DMS79 (cell line): Measurements from ENCODE around the gene GID4.

ENCODE experiments used
- DNase-seq: peaks from one replicate; lab custom pipeline; 2025; lab: John Stamatoyannopoulos, UW

Gene GID4

DNA sequence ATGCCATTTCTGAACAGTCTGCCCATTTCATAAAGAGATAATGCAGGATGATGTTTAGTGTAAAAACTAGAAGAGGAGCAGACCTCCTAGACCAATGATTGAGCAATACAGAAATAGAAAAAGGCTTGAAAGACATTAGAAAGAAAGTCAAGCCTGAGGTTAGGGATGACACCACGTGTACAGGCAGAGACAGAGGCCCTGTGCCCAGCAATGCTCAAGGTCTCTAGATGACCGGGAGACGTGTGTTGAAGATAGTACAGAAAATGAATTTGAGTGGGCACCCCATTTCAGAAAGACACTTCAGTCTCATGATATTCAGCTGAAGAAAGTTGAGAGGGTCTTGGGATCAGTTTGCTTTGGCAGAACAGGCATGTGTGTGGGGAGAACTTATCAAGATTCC lies 5.4 kb downstream of the GID4 start:
- no peak for DNase-seq

- no peak for DNase-seq
Measured at GRCh38 chr17:18045691-18046350, 6.6 kb downstream of the GID4 start.

- DNase-seq: no peak
Measured at GRCh38 chr17:18055597-18055996, 16.4 kb downstream of the GID4 start.

DNA sequence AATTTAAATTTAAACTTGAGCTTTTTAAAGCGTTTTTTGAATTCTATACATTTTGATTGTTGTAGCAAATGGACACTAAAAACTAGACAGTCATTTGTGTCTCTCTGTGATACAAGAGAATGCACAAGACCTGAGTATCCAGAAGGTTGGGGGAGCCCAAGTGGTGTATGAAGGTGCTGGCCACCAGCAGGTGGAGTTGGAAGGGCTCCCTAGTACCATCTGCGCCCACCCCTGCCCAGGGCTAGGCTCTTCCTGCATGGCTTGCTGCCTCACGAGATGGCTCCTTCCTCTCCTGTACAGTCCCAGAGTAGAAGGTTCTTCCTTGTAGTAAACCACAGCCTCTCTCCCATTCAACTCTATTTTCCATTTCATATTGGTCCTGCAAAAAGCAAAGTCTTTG lies 17.0 kb downstream of the GID4 start:
- no peak for DNase-seq

DNA sequence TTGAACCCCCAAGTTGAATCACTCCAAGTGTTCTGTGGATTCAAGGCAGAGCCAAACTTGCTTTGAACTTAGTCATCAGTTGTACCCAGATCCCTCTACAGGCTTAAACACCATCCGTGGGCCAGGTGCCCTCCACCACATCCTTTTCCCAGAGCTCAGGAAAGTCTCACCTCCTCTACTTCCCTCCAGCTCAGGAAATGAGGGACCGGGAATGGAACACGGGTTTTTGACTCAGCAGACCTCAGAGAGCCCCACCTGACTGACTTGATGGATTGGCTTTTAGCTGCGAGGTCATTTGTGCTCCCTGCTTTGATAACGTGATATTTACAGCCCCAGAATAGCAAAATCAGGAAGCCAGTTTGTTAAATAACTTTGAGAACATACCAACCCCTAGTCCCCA lies 20.1 kb downstream of the GID4 start:
- no peak for DNase-seq

GRCh38 chr17:18064053-18064452 lies 24.8 kb downstream of the GID4 start:
- no peak for DNase-seq

DNA sequence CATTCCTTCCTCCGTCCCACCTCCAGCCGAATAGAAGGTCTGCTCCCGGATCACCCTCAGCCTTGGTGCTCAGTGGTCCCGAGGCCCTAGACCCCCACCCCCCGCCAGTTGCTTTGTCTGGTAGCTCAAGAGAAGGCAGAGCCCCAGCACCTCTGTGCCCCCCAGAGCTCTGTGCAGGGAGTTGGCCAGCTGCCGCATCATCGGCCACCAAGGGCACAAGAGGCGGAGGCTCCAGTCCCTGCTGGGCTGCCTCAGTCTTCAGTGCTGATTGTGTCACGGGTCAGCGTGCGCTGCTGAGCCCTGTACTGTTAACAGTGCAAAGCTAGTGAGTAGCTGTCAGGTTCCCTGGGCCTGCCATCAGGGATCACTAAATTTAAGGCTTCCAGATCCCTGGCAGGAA lies 26.3 kb downstream of the GID4 start:
- no peak for DNase-seq

DNA sequence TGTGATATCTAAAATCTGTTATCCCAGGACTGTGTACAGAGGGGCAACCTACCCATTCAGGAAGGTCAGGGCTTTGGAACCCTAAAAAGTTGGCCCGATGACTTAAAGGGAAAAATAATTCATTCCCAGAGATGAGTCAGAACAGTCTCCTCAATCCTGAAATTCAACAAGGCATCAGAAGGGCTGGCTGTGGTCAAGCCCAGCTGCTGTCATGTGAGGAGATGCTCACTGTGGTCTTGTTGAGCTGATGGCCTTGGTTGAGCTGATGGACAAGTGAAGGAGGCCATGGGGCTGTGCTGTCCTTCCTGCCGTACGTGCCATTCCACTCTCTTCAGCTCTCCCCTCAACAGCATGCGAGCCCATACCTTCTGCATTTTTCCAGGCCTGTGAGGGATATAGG lies 27.7 kb downstream of the GID4 start:
- no peak for DNase-seq

- DNase-seq: no peak
Measured at GRCh38 chr17:18069101-18069500, 29.9 kb downstream of the GID4 start.

GRCh38 chr17:18070861-18071340 lies 31.7 kb downstream of the GID4 start:
- DNase-seq: no peak

DNA sequence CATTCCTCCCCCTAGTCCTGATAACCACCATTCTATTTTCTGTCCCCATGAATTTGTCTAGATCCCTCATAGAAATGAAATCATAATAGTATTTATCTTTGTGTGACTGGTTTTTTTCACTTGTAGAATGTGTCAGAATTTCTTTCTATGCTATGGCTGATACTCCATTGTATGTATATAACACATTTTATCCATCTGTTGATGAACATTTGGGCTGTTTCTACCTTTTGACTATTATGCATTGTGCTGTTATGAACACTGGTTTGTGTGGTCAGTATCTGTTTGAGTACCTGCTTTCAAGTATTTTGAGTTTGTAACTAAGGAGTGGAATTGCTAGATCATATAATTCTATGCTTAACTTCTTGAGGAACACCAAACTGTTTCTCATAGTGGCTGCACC lies 32.5 kb downstream of the GID4 start:
- DNase-seq: no peak

GRCh38 chr17:18074566-18075272 lies 35.5 kb downstream of the GID4 start:
- DNase-seq: no peak

DNA sequence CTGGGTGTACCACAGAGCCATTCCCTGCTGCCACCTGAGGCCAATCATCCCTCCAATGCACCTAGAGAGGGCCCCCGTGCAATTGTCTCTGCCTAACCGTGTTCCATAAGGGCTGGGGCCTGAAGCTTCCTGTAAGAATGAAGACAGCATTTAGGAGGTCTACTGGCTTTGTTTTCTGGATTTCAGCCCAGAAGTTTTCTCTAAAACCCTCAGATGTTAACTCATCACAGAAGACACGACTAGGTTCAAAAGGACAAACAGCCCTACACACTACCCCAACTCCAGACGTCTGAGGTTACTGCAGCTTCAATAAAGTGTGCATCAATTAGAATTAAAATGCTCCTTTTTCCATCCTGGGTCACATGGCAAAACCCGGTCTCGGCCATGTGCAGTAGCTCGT lies 37.7 kb downstream of the GID4 start:
- DNase-seq: no peak

- DNase-seq: no peak
Measured at GRCh38 chr17:18079543-18079942, 40.3 kb downstream of the GID4 start.

DNA sequence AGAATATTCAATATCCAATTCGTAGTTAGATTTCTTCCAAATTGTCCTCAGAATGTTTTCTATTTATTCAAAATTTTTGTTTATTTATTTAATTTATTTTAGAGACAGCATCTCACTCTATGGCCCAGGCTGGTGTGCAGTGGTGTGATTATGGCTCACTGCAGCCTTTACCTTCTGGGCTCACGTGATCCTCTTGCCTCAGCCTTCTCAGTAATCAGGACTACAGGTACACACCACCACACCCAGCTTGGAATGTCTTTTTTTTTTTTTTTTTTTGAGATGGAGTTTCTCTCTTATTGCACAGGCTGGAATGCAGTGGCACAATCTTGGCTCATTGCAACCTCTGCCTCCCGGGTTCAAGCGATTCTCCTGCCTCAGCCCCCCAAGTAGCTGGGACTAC lies 45.0 kb downstream of the GID4 start:
- no peak for DNase-seq

DNA sequence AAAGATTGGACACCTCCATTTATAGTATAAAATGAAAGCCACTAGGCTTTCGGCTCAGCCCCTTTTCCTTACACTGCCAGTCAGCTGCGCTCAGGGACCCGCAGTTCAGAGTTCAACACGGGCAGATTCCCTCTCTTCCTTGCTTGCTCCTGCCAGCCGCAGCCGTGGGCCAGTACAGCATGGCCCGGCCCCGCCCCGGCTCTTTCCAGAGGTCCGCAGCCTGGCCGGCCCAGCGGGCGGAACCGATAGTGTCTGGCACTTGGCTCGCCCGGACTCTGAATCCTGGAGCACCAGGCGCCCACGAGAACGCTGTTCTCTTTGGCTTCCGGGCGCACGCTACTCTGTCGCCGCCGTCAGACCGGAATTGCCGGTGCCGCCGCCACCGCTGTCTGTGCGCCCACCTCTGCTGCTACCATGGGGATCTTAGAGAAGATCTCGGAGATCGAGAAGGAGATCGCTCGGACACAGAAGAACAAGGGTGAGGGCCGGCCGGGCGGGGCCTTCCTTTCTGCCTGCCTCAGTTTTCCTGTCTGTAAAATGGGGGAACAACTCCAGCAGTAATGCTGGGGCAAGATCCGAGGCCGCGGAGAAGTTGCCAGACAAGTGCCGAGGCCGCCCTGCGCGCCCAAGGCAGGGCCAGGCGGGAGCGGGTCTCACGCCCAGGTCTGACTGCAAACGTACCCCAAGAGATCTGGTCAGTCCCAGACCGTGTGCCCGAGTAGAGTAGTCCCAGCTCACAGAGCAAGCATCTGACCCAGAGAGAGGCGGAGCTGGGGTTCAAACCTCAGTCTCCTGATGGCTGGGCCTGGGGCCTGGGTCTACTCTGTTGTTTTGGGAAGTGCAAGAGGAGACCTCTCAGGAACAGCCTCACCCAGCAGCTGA lies 48.6 kb downstream of the GID4 start, which contains the start of gene DRG2:
Gene DRG2 (plus strand): TSS at position 339 of the 882 bp plus-strand sequence. CDS start 76 bp downstream, at position 415.
- DNase-seq: peak; percentile 69

- DNase-seq: no peak
Measured at GRCh38 chr17:18089613-18090012, 50.4 kb downstream of the GID4 start.

DNA sequence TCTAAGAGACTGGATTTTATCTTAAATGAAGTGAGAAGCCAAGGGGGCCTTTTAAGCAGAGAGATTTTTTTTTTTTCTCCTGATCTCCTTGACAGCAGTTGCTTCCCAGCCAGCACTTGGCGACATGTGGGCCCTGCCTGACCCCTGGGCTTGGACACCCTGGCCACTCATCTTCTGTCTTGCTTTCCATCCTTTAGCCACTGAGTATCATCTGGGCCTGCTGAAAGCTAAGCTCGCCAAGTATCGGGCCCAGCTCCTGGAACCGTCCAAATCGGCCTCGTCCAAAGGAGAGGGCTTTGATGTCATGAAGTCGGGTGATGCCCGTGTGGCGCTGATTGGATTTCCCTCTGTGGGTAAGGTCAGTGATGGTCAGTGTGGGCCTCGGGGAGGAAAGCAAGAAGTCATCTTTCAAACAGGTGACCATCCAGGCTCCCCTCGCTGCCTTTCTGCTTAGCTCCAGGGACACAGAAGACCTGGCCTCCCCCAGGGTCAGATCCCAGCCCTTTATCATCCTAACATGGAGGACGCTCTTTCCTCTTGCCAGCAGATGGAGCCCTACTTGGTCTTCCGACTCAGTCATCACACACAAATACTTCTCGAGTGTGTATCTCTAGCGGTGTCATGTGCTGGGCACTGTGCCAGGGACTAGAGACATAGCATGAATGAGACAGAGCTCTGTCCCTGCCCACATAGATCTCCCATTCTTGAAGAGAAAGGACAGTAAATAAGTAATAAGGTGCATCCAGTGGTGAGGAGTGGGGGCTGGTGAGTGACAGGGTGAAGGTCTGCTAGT lies 54.6 kb downstream of the GID4 start:
- no peak for DNase-seq

GRCh38 chr17:18094409-18094807 lies 55.2 kb downstream of the GID4 start:
- DNase-seq: no peak

DNA sequence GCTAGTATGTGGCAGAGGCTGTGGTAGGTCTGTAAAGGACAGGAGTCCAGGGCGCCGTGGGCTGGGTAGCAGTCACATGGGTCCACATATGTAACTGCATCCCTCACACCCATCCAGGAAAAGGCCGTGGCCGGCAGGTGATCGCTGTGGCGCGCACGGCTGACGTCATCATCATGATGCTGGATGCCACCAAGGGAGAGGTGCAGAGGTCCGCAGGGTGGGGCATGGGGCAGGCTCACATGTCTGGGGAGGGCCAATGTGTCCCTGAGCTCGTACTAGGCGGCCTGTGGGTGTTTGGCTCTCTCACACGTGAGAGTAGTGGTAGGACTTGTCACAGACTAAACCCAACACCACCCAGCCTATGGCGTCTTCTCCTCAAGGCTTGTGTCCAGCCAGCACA lies 60.3 kb downstream of the GID4 start:
- DNase-seq: no peak

DNA sequence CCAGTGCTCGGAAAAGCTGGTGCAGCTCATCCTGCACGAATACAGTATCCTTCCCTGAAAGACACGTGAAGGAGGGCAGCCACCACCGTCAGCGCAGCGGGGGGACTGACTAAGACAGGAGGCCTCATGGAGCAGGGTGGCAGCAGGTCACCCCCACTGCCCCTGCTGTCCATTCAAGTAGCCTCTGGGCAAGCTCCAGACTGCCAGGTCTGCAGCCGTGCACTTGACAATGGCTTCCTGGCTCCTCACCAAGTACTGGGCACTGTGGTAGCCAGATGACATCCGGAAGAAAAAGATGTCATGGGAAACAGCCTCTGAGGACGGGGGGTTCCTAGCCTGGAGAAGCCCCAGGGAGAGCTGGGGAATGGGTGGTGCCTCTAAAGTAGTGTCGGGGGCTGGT lies 61.4 kb downstream of the GID4 start:
- no peak for DNase-seq

GRCh38 chr17:18101828-18102227 lies 62.6 kb downstream of the GID4 start:
- no peak for DNase-seq
